SK-N-SH (cell line): ENCODE measurements around the gene UBE2G1. TPM values are rescaled to one million over a fixed set of nuclear protein-coding genes. Genes with fewer than 3 reads are reported as not detected.

Experiments used
- CTCF ChIA-PET: fragments of 300-600, 350-600 bp; formaldehyde crosslinking; extraction: SDS; loops from one replicate; lab custom pipeline; 2021; lab: Yijun Ruan, JAX
- POLR2A ChIA-PET: fragments of 350-600 bp; sonication (Branson Sonifier 250); formaldehyde crosslinking; extraction: SDS; loops from one replicate; lab custom pipeline; 2020; ENCODE audit warnings: antibody characterized with exemption, inconsistent platforms; lab: Yijun Ruan, JAX
- DNase-seq: peaks from one replicate; pipeline ENCODE4 v3.0.0; 2012
- H2AFZ ChIP-seq: fragments of 200-600 bp; sonication (generic); 2 replicates; pipeline ENCODE4 v1.8.1; 2016; ENCODE audit warnings: antibody characterized with exemption, mild to moderate bottlenecking, low read depth
- H3F3A ChIP-seq: fragments of 200-600 bp; sonication (generic); replicated peaks from 2 replicates; pipeline ENCODE3; 2016; ENCODE audit warnings: antibody characterized with exemption, mild to moderate bottlenecking; ENCODE audit not compliant: insufficient read depth
- H3K27ac ChIP-seq, 2 experiments: fragments of 200-500 bp in 1 of 2; fragments of 200-600 bp in 1 of 2; sonication (Bioruptor generic) in 1 of 2; sonication (generic), shearing (Covaris generic) in 1 of 2; 2 replicates each; pipeline versions ENCODE4 v1.5.1 to v1.6.1; 2014 to 2016; ENCODE audit warnings: low read depth in 2 of 2, inconsistent platforms in 1 of 2, low read length in 1 of 2, mild to moderate bottlenecking in 1 of 2, mixed read lengths in 1 of 2
- H3K27me3 ChIP-seq: fragments of 200-600 bp; sonication (generic), shearing (Covaris generic); 2 replicates; pipeline ENCODE4 v1.6.1; 2016; ENCODE audit warnings: mixed run types; ENCODE audit not compliant: insufficient read depth
- H3K36me3 ChIP-seq, 2 experiments: fragments of 200-500 bp in 1 of 2; fragments of 200-600 bp in 1 of 2; sonication (Bioruptor generic) in 1 of 2; sonication (generic) in 1 of 2; replicated peaks in 1 of 2; 2 replicates each; pipeline versions ENCODE3 to v1.5.1; 2014 to 2016; ENCODE audit warnings: low read length in 1 of 2, mild to moderate bottlenecking in 1 of 2; ENCODE audit not compliant: insufficient read depth in 2 of 2, control insufficient read depth in 1 of 2
- H3K4me1 ChIP-seq, 2 experiments: fragments of 200-500 bp in 1 of 2; fragments of 200-600 bp in 1 of 2; sonication (Bioruptor generic) in 1 of 2; sonication (generic), shearing (Covaris generic) in 1 of 2; 2 replicates each; pipeline versions ENCODE4 v1.5.1 to v1.6.1; 2014 to 2016; ENCODE audit warnings: low read depth in 1 of 2, low read length in 1 of 2, mixed run types in 1 of 2; ENCODE audit not compliant: insufficient read depth in 2 of 2, control insufficient read depth in 1 of 2
- H3K4me2 ChIP-seq: fragments of 200-600 bp; sonication (generic), shearing (Covaris generic); 2 replicates; pipeline ENCODE4 v1.6.1; 2017; ENCODE audit warnings: mixed run types
- H3K4me3 ChIP-seq, 2 experiments: fragments of 200-500 bp in 1 of 2; fragments of 200-600 bp in 1 of 2; sonication (Bioruptor generic) in 1 of 2; sonication (generic), shearing (Covaris generic) in 1 of 2; 2 replicates each; pipeline versions ENCODE4 v1.5.1 to v1.8.1; 2014 to 2016; ENCODE audit warnings: low read depth in 2 of 2, inconsistent platforms in 1 of 2, low read length in 1 of 2, mild to moderate bottlenecking in 1 of 2, mixed read lengths in 1 of 2, moderate library complexity in 1 of 2
- H3K79me2 ChIP-seq: fragments of 200-600 bp; sonication (generic); 2 replicates; pipeline ENCODE4 v1.8.1; 2017; ENCODE audit warnings: mild to moderate bottlenecking; ENCODE audit not compliant: insufficient read depth
- H3K9ac ChIP-seq: fragments of 200-600 bp; sonication (generic); 2 replicates; pipeline ENCODE4 v1.6.1; 2017; ENCODE audit warnings: mixed run types
- H3K9me2 ChIP-seq: fragments of 200-600 bp; sonication (generic); 2 replicates; pipeline ENCODE4 v1.6.1; 2017; ENCODE audit warnings: mixed run types
- H3K9me3 ChIP-seq: fragments of 200-600 bp; sonication (generic); 2 replicates; pipeline ENCODE4 v1.6.1; 2017; ENCODE audit warnings: mixed run types, mild to moderate bottlenecking, moderate library complexity
- H4K20me1 ChIP-seq: fragments of 200-600 bp; sonication (generic); 2 replicates; pipeline ENCODE4 v1.6.1; 2017; ENCODE audit warnings: mild to moderate bottlenecking, mixed run types; ENCODE audit not compliant: insufficient read depth
- CHD2 ChIP-seq: fragments of 150-350 bp; IDR thresholded peaks from 2 replicates; pipeline ENCODE4 v1.6.1; 2018; ENCODE audit warnings: low read length; ENCODE audit not compliant: partially characterized antibody
- EP300 ChIP-seq, 2 experiments: IDR thresholded peaks; 2 replicates each; pipeline versions ENCODE4 v1.4.0 to v1.6.1; 2012; ENCODE audit warnings: borderline replicate concordance in 1 of 2, low read depth in 1 of 2, low read length in 1 of 2
- EZH2phosphoT487 ChIP-seq: fragments of 200-600 bp; sonication (generic); IDR thresholded peaks from 2 replicates; pipeline ENCODE4 v1.6.1; 2017; ENCODE audit warnings: low read depth, mixed run types, mild to moderate bottlenecking, antibody characterized with exemption, moderate library complexity, borderline replicate concordance
- FOXM1 ChIP-seq: IDR thresholded peaks from 2 replicates; pipeline ENCODE4 v1.4.0; 2012; ENCODE audit warnings: low read depth, mild to moderate bottlenecking
- GABPA ChIP-seq: IDR thresholded peaks from 2 replicates; pipeline ENCODE4 v1.4.0; 2012; ENCODE audit warnings: low read depth, mild to moderate bottlenecking
- JUND ChIP-seq: IDR thresholded peaks from 2 replicates; pipeline ENCODE4 v1.4.0; 2012
- MEF2A ChIP-seq: IDR thresholded peaks from 2 replicates; pipeline ENCODE4 v1.4.0; 2012; ENCODE audit warnings: low read depth, borderline replicate concordance
- SIN3A ChIP-seq: IDR thresholded peaks from 2 replicates; pipeline ENCODE4 v1.6.1; 2012; ENCODE audit warnings: low read depth, mild to moderate bottlenecking, low read length, moderate library complexity, borderline replicate concordance
- SMC3 ChIP-seq: IDR thresholded peaks from 2 replicates; pipeline ENCODE4 v1.6.1; 2012; ENCODE audit warnings: low read depth, low read length, improper control_type of control experiment
- TEAD4 ChIP-seq: IDR thresholded peaks from 2 replicates; pipeline ENCODE4 v1.4.0; 2012; ENCODE audit warnings: mild to moderate bottlenecking, borderline replicate concordance; ENCODE audit not compliant: insufficient read depth
- YY1 ChIP-seq: IDR thresholded peaks from 2 replicates; pipeline ENCODE4 v1.4.0; 2012; ENCODE audit warnings: low read depth, mild to moderate bottlenecking
- WGBS: methylation state at CpG from one replicate; pipeline ENCODE4 v1.1.6; 2017; ENCODE audit warnings: low lambda C conversion rate; 5-methylcytosine and 5-hydroxymethylcytosine counted together
- polyA plus RNA-seq, 3 experiments: library from polyadenylated mRNA; depleted of rRNA; stranded (reverse); fragments of >200 nt; gene quantifications; 2 replicates each; pipeline ENCODE4 v1.2.3, GENCODE V29; 2012
- TF ChIP-seq, protein P1 (sequence below): IDR thresholded peaks from 2 replicates; pipeline ENCODE4; 2012
- TF ChIP-seq, protein P2 (sequence below): IDR thresholded peaks from 2 replicates; pipeline ENCODE4 v1.4.0; 2012; ENCODE audit warnings: low read depth, borderline replicate concordance
- TF ChIP-seq, protein P3 (sequence below): fragments of 150-350 bp; IDR thresholded peaks from 2 replicates; pipeline ENCODE4 v1.6.1; 2017; ENCODE audit warnings: antibody characterized with exemption, low read length, low read depth, borderline replicate concordance
- TF ChIP-seq, protein P4 (sequence below): fragments of 200-600 bp; sonication (generic); IDR thresholded peaks from 2 replicates; pipeline ENCODE4 v1.6.1; 2017; ENCODE audit warnings: antibody characterized with exemption, mild to moderate bottlenecking, moderate library complexity
- TF ChIP-seq, protein P5 (sequence below): IDR thresholded peaks from 2 replicates; pipeline ENCODE4 v1.6.1; 2012; ENCODE audit warnings: mild to moderate bottlenecking, low read depth, low read length, moderate library complexity

Gene UBE2G1
- polyA plus RNA-seq, 1 of the 3 experiments (the other 2 are of a cell fraction) = 23.2 TPM

DNA sequence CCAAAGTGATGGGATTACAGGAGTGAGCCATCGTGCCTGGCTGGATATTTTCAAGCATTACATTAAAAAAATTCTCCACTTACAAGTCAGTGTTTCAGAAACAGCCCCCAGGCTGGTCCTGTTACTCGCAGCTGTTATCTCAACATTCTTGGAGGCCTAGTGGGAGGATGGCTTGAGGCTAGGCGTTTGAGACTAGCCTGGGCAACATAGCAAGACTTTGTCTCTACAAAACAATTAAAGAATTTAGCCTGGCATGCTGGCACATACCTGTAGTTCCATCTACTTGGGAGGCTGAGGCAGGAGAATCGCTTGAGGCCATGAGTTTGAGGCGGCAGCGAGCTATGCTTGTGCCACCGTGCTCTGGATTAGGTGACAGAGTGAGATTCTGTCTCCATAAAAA is 40.7 kb upstream of the UBE2G1 start:
- WGBS = 89% methylated on average over 7 of the region's 7 CpGs
- POLR2A ChIA-PET = no interaction called here
- H2AFZ ChIP-seq = no peak overlapping the region
- no peaks in the 10 kb centered on the region for H3F3A ChIP-seq
- H3K4me2 ChIP-seq = no peak overlapping the region
- H3K27ac ChIP-seq = no peak overlapping the region
- H4K20me1 ChIP-seq = no peaks in the 10 kb centered on the region
- DNase-seq = no peak
- CTCF ChIA-PET = interaction anchor here (2.0 to 3.0 kb wide), 2 partner anchors 191 to 207 kb away, joined by 5 to 12 read pairs; no protein-coding TSS in a partner anchor
- no peaks in the 10 kb centered on the region for H3K27me3 ChIP-seq
- H3K4me1 ChIP-seq = no peaks in the 10 kb centered on the region
- H3K4me3 ChIP-seq = no peak overlapping the region
- TF ChIP-seq, protein P1, sequence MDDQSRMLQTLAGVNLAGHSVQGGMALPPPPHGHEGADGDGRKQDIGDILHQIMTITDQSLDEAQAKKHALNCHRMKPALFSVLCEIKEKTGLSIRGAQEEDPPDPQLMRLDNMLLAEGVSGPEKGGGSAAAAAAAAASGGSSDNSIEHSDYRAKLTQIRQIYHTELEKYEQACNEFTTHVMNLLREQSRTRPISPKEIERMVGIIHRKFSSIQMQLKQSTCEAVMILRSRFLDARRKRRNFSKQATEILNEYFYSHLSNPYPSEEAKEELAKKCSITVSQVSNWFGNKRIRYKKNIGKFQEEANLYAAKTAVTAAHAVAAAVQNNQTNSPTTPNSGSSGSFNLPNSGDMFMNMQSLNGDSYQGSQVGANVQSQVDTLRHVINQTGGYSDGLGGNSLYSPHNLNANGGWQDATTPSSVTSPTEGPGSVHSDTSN = no peak
- no peak for TF ChIP-seq EZH2phosphoT487
- TF ChIP-seq TEAD4 = no peak
- TF ChIP-seq JUND = no peak
- TF ChIP-seq GABPA = no peak
- TF ChIP-seq SIN3A = no peak
- no peak for TF ChIP-seq YY1
- no peak for TF ChIP-seq EP300 (IDR thresholded peaks at IDR 0.05; ENCODE audit: borderline replicate concordance in 1 of 2, low read depth in 1 of 2, low read length in 1 of 2)
- no peak for TF ChIP-seq MEF2A
- TF ChIP-seq, protein P2, sequence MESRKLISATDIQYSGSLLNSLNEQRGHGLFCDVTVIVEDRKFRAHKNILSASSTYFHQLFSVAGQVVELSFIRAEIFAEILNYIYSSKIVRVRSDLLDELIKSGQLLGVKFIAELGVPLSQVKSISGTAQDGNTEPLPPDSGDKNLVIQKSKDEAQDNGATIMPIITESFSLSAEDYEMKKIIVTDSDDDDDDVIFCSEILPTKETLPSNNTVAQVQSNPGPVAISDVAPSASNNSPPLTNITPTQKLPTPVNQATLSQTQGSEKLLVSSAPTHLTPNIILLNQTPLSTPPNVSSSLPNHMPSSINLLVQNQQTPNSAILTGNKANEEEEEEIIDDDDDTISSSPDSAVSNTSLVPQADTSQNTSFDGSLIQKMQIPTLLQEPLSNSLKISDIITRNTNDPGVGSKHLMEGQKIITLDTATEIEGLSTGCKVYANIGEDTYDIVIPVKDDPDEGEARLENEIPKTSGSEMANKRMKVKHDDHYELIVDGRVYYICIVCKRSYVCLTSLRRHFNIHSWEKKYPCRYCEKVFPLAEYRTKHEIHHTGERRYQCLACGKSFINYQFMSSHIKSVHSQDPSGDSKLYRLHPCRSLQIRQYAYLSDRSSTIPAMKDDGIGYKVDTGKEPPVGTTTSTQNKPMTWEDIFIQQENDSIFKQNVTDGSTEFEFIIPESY = no peak
- TF ChIP-seq, protein P3, sequence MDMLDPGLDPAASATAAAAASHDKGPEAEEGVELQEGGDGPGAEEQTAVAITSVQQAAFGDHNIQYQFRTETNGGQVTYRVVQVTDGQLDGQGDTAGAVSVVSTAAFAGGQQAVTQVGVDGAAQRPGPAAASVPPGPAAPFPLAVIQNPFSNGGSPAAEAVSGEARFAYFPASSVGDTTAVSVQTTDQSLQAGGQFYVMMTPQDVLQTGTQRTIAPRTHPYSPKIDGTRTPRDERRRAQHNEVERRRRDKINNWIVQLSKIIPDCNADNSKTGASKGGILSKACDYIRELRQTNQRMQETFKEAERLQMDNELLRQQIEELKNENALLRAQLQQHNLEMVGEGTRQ = no peak
- no peak for TF ChIP-seq FOXM1
- TF ChIP-seq, protein P4, sequence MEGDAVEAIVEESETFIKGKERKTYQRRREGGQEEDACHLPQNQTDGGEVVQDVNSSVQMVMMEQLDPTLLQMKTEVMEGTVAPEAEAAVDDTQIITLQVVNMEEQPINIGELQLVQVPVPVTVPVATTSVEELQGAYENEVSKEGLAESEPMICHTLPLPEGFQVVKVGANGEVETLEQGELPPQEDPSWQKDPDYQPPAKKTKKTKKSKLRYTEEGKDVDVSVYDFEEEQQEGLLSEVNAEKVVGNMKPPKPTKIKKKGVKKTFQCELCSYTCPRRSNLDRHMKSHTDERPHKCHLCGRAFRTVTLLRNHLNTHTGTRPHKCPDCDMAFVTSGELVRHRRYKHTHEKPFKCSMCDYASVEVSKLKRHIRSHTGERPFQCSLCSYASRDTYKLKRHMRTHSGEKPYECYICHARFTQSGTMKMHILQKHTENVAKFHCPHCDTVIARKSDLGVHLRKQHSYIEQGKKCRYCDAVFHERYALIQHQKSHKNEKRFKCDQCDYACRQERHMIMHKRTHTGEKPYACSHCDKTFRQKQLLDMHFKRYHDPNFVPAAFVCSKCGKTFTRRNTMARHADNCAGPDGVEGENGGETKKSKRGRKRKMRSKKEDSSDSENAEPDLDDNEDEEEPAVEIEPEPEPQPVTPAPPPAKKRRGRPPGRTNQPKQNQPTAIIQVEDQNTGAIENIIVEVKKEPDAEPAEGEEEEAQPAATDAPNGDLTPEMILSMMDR = no peak
- TF ChIP-seq, protein P5, sequence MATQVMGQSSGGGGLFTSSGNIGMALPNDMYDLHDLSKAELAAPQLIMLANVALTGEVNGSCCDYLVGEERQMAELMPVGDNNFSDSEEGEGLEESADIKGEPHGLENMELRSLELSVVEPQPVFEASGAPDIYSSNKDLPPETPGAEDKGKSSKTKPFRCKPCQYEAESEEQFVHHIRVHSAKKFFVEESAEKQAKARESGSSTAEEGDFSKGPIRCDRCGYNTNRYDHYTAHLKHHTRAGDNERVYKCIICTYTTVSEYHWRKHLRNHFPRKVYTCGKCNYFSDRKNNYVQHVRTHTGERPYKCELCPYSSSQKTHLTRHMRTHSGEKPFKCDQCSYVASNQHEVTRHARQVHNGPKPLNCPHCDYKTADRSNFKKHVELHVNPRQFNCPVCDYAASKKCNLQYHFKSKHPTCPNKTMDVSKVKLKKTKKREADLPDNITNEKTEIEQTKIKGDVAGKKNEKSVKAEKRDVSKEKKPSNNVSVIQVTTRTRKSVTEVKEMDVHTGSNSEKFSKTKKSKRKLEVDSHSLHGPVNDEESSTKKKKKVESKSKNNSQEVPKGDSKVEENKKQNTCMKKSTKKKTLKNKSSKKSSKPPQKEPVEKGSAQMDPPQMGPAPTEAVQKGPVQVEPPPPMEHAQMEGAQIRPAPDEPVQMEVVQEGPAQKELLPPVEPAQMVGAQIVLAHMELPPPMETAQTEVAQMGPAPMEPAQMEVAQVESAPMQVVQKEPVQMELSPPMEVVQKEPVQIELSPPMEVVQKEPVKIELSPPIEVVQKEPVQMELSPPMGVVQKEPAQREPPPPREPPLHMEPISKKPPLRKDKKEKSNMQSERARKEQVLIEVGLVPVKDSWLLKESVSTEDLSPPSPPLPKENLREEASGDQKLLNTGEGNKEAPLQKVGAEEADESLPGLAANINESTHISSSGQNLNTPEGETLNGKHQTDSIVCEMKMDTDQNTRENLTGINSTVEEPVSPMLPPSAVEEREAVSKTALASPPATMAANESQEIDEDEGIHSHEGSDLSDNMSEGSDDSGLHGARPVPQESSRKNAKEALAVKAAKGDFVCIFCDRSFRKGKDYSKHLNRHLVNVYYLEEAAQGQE = no peak
- no peak for TF ChIP-seq SMC3
- no peak for TF ChIP-seq CHD2
- TF ChIP-seq, all 33 proteins: peak for 0
- Histone ChIP-seq H3K79me2 (no peaks in the 10 kb centered on the region), H3K9ac (no peak overlapping the region), H3K36me3 (no peaks in the 10 kb centered on the region), H3K9me3 (no peaks in the 10 kb centered on the region), H3K9me2 (no peaks in the 10 kb centered on the region)
